Activated CD8-positive, alpha-beta memory T cell treated with anti-CD3 and anti-CD28 coated beads for 4 hours (primary cell): ENCODE data around the gene SMG6.
"Not testable (repeated sequence)": the region's sequence is repeated elsewhere in the genome, so short reads cannot be mapped to it uniquely, and the experiment has no call there.

ENCODE experiments used
- DNase-seq, 2 donors: peaks; one replicate each; pipeline ENCODE4 v3.0.0-alpha.2; 2020; ENCODE audit warnings: low read depth in 2 of 2

Gene SMG6

DNA sequence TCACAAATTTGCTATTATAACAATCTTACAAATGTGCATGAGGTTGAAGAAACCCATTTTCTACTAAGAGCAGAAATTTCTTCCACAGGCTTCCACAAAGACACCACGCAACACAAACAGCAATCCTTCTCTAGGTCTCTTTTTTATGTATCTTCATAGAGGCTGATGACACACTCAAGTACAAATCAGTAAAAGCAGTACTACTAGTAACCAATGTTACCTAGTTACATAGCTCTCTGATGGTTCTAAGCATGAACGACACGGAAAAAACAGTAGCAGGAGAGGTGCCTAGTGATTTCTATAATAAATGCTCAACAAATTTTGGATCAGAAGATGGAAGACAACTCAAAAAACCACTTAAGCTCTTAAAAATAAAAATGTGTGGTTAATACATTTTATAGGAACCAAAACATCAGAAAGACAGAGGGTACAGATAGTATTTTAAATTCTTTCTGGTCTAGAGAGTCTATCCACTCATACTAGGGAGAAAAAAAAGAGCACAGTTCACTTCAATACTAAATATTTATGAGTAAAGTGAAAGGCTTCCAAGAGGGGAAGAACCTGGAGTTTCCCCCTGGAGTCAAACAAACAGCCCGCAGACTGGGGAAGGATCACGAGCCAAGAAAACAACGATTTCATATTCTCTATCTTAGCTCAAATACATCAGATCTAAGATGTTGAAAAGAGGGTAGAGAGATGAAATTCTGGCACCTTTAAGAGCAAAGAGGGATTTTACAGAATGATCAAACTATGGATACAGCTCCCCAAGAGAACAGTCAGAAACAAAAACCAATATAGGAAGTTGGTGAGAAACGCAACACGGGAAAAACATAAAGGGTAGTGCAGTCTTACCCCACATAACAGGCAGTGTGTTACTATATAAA lies 40.2 kb downstream of the SMG6 start:
- DNase-seq = no peak

- DNase-seq = no peak
Observed at GRCh38 chr17:2262135-2262587, 41.4 kb downstream of the SMG6 start.

DNA sequence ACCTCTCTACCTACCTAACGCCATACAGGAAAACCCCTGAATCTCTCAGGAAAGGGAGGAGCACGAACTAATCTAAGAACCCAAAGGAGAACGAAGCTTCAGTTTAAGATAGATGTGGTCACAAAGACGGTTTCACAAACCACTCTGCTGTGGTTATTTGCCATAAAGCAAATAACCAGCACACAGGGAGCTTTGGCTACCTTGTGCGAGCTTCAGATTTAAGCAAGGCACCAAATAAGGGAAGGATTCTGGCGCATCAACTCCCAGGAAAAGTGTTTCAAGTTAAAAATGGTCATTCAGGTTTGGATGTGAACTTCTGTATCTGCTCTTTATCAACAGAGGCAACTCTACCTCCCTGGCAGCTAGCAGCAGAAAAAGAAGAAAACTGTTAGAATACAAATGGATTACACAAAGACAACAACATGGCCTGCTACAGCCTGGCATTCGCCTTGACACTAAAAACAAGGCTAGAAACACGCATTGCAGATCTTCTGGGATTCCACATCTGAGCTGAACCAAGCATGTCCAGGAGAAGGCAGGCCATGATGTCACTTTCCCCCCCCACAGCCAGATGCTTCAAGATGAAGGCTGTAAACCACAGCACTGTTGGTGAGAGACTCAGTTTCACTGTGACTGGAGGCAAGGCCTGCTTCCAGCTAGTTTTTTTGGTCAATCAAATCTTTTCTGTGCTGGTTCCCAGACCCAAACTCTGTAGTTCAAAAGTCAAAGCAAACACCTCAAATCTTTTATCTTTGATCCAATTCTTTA lies 43.6 kb downstream of the SMG6 start:
- peak; percentile 31 to 41 for DNase-seq

- not testable (repeated sequence) for DNase-seq
Observed at GRCh38 chr17:2258830-2259229, 44.8 kb downstream of the SMG6 start.

DNA sequence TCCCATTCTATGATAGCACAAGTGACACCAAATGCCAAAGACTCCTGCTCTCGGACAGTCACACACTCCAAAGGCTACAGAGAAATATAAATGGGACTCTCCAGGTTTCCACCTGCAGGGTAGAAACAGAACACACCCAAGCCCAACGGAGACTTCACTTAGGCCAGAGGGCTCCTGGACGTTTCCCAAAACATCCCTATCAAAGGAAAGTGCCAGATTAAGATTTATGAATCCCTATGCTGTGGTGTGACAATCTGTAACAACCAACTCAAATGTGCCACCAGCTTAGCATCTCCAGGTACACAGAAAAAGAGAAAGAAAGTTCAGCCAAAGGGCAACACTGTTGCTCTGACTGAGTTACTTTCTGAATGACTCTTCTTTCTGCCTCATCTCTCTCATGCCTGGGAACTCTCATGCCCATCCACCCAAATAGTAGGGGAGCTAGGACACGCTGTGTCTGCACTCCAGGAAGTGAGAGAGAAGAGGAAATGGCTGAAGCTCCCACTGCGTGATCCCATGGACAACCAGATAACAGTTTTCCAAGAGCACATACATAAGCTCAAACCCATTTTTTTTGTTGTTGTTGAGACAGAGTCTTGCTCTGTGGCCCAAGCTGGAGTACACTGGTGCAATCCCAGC lies 49.7 kb downstream of the SMG6 start:
- DNase-seq = no peak

DNA sequence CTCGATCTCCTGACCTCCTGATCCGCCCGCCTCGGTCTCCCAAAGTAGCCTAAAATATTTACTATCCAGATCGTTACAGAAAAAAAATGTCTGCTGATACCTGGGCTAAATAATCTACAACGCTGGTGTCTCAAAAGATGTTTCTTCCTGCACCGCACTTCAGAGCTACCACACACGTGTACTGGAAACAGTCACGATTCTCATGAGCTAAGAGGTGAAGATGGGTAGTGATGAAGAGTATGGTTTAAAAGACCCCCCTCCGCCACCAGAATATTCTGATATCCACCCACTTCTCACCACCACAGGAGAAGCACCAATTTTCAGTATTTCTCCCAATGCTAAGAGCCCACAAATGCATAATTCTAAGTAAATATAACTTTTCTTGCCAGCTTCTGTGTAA lies 50.2 kb downstream of the SMG6 start:
- no peak for DNase-seq

- DNase-seq = no peak
Observed at GRCh38 chr17:2251098-2251497, 52.5 kb downstream of the SMG6 start.

- DNase-seq = peak in 1 of 2 donors; percentile 30
Observed at GRCh38 chr17:2250140-2251095, 53.2 kb downstream of the SMG6 start.

DNA sequence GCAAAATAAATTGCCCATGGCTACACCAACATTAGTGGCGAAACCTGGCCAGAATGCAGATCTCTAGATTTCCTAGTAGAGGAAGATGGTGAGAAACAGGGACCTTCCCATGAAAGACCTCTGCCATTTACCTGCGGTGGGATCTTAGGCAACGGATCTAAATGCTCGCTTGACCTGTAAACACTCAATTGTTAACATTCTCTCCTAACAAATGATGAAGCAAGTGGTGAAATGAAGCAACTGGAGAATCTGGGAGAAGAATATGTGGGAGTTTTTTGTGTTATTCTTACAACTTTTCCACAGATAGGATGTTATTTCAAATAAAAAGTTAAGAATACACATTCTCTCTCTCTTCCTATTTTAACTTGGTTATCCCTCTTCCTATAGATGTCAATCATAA lies 56.6 kb downstream of the SMG6 start:
- DNase-seq = no peak

DNA sequence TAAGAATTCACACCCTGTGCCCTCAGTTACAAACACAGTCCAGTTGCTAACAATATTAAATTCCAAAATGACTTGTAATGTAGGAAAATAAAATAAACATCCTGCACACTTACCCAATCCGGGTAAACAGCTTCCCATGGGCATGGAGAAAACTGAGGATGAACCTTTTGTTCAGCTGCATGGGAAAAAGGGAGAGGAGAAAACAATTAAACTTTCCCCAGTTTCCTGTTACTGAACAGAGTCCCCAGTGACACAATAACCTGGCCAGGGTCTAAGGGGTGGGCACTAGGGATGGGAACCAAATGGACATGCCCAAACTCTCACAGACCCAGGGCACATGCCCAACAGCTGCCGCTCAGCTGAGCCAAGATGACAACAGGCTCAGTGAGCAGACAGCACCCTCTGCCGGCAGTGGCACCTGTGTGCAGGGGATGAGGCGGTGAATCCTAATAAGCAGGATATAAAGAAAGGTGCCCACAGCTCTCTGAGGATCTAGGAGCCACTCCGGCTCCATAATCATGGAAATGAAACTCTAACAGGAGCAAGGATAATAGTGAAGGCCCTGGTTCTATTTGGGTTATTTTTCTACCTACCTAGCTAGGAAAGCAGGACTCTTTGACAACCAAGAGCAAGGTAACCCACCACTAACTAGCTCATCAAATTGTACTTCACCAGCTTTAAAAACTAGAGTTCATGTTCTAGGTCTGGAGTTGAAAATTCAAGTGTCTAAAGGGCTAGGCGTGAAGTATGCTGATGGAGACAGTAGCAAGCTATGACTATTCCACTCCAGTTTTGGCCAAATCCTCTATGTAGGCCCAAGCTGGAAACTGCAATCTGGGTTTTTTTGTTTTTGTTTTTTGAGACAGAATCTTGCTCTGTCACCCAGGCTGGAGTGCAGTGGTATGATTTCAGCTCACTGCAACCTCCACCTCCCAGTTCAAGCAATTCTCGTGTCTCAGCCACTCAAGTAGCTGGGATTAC lies 58.8 kb downstream of the SMG6 start:
- peak; percentile 72 to 78 for DNase-seq

DNA sequence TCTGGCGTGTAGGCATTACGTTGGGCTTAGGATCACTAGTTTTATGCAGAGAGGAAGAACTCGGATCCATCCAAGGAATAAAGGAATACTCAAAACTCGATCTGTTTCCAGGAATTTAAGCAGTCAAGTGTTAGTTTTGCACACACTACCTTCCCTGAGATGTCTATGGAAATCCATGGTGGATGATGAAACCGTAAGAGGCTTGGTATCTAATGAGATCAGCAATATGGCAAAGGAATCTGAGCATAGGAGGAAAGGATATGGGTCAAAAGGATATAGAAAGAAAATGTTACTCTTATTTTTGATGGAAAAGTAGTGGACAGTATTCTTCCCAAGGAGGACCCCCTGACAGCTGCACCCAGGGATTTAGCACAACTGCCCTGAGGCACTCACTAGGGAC lies 59.6 kb downstream of the SMG6 start:
- no peak for DNase-seq

DNA sequence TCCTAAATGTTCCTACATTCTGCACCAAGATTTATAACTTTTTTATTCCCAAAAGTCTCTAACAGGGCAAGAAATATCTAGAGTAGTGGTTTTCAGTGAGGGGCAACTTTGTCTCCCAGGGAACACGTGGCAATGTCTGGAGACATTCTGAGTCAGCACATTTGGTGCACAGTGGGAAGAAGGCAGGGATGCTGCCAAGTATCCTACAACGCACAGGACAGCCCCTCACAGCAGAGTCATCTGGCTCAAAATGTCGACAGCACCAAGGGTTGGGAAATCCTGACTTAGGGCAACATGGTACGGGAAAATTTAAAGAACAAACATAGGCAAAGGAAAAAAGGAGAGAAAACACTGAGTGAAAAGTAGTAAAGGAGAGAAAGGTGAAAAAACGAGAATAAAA lies 61.8 kb downstream of the SMG6 start:
- no peak for DNase-seq

- no peak for DNase-seq
Observed at GRCh38 chr17:2240541-2240940, 63.0 kb downstream of the SMG6 start.

- DNase-seq = no peak
Observed at GRCh38 chr17:2239882-2240430, 63.6 kb downstream of the SMG6 start.

DNA sequence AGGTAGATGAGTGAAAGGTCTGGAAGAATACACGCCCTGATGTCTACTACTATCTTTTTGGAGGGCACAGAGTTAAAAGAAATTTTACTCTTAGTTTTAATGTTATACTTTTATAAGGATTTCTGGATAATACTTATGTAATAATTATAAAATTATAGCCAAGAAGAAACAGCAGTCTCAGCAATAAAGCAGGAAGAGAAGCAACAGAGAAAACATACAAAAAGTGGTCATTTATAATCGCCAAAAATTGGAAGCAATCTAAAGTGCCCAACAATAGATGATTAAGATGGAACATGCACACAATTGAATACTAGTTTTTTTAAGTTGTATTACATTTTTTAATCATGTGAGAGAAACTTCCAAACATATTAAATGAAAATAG lies 64.4 kb downstream of the SMG6 start:
- DNase-seq = no peak

DNA sequence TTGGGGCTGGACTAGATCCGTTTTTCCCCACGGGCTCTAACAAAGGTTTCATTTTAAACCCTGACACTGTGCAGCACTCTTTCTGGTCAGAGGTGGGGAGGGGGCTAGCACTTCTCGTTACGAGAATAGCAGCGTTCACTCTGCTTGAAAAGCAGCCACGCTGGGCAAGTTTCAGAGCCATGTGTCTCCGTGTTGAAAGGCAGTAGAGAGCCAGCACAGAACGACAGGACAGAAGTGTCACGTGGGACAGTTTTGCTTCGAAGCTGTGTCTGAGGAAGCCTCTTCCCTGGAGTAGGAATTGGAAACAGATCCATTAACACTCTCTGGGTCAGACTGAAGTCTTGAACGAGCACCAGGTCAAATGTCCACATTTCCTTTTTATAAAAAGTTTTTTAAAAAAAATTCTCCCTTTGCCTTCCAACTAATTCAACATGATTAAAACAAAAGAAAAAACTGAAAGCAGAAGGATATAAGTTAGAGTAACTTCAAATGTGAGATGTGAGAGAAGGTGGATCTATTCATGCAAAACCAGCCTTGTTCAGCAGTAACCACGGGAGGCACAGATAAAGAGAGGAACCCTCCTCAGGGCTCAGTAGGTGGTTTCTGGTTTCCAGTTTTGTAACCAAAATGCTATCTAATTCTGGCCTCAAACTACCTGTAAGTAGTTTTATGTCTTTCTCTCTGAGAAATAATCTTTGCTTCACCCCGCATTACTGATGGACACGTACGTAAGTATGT lies 65.0 kb downstream of the SMG6 start:
- DNase-seq = no peak

DNA sequence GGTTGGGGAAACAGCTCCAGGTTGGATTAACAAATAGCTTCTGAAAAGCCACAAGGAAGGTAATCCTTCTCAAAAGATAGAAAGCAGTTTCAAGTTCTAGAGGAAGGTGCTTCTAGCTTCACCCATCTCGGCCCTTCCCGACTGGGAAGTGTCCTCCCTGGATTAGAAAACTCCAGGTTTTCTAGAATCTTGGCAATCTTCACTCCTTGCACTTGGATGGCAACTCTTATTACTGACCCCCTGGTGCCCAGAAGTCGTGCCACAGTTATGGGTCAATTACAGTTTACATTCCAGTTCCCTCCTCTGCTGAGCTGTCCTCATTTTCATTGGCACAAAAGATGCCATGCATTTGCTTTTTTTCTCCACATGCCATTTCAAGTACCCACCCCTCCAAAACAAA lies 65.6 kb downstream of the SMG6 start:
- no peak for DNase-seq

GRCh38 chr17:2237521-2237921 lies 66.1 kb downstream of the SMG6 start:
- no peak for DNase-seq

DNA sequence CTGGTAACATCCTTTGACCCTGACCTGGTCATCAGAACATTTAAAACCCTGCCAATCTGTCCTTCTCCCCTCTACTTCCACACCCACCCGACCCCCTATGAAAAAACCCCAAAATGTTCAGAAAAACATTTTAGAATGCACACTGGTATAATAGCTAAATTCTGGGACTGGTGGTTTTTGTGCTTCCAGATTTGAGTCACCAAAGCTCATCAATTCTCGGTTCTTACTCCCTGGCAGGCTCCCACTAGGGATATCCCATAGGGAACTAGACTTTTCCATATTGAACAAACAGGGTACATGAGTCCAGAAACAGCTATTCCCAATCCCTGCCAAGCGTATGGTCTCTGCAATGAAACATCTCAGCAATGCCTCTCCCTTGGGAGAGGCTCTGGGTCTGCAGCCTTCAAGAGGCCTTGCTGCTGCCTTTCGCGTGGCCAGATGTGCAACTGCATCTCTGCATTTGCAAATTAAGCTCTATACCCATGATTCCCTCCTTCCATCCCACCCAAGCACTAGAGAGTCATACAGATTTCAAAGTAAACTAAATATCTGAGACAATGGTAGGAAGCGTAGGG lies 67.7 kb downstream of the SMG6 start:
- DNase-seq = no peak
